AG09309 (cell line): ENCODE data around the gene ACAP3.

Experiments
- DNase-seq: peaks from one replicate; pipeline ENCODE4 v3.0.0-alpha.2; 2010; ENCODE audit warnings: low read depth
- H3K4me3 ChIP-seq: 2 replicates; pipeline ENCODE4 v1.5.1; 2011; ENCODE audit warnings: mild to moderate bottlenecking, low read depth, low read length, moderate library complexity; ENCODE audit not compliant: control insufficient read depth
- CTCF ChIP-seq: IDR thresholded peaks from 2 replicates; pipeline ENCODE4 v1.5.1; 2011; ENCODE audit warnings: mild to moderate bottlenecking, low read depth, low read length, inconsistent platforms; ENCODE audit not compliant: insufficient read depth, control insufficient read depth; ENCODE audit errors: missing control alignments

Gene ACAP3

GRCh38 chr1:1283821-1284220 is 23.9 kb downstream of the ACAP3 start:
- no peak for TF ChIP-seq CTCF
- no peak for DNase-seq
- no peak overlapping the region for H3K4me3 ChIP-seq

- DNase-seq = peak; percentile 24
- no peak for TF ChIP-seq CTCF
- no peak overlapping the region for H3K4me3 ChIP-seq
Measured at GRCh38 chr1:1282998-1283397, 24.7 kb downstream of the ACAP3 start.

- TF ChIP-seq CTCF = no peak
- no peak for DNase-seq
- no peak overlapping the region for H3K4me3 ChIP-seq
Measured at GRCh38 chr1:1281533-1282321, 26.0 kb downstream of the ACAP3 start.

- TF ChIP-seq CTCF = no peak
- DNase-seq = no peak
- H3K4me3 ChIP-seq = no peak overlapping the region
Measured at GRCh38 chr1:1280782-1281481, 26.8 kb downstream of the ACAP3 start.

DNA sequence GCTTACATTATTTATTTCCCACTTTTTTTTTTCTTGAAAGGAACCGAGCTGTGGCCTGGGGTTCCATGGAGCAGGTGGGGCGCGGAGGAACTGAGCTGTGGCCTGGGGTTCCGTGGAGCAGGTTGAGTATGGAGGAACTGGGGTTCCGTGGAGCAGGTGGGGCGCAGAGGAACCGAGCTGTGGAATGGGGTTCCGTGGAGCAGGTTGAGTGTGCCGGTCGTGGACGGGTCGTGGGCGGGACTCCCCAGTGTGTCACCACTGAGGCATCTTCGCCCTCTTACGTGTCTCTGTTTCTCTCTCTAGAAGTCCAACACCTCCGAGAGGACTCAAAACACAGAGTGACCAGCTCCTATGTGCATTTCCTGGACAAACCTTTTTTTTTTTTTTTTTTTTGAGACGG is 28.7 kb downstream of the ACAP3 start:
- DNase-seq = no peak
- TF ChIP-seq CTCF = no peak
- H3K4me3 ChIP-seq = no peak overlapping the region

- no peak for DNase-seq
- TF ChIP-seq CTCF = no peak
Measured at GRCh38 chr1:1278620-1279019, 29.1 kb downstream of the ACAP3 start.

More at GRCh38 chr1:1278620-1279019, 29.1 kb downstream of the ACAP3 start:
- no peak overlapping the region for H3K4me3 ChIP-seq
